ENCODE measurements around the gene INTS6. TPM values are rescaled to one million over a fixed set of nuclear protein-coding genes. Genes with fewer than 3 reads are reported as not detected.
A peak's percentile ranks its signal among the peaks of the same experiment; 100 is the strongest.

INTS6 gene
- total RNA-seq, 2 donors from 2014 or later: 94.5 to 106 TPM

DNA sequence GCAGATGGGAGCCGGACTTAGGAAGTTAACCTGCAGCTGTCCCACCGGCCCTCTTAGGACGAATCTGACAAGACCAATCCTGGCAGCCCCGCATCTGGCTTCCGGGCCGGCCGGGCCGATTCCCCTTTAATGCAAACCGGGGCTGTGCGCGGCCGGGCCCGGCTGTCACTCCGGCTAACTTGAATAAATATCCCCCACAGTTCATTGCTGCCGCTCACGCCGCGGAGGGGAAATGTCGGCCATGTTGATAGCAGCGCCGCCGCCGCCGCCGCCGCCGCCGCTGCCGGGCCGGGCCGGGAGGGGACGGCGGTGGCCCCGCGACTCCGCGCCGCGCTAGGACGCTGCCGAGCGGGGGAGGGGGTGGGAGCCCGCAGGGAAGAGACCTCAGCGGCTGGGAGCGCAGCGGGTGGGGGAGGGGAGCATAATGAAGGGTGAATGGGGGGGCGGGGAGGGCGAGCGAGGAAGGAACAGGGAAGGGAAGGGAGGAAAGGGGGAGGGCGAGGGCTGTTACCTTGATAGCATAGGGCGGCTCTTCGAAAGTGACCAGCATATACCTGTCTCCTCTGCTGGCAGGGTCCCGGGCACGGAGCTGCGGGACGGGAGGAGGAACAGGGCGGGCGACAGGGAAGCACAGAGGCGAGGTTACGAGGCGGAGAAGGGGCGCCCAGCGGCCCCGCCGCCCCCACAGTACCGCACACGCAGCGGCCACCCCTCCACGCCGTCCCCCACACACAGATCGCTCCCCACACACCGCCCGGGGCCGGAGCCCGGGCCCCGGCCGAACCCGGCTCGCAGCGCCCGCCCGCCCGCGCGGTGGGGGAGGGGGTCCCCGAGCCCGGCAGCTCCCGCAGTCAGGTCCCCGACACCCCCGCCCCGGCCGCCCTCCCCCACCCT is 1.1 kb downstream of the INTS6 start:
- peaks cover 14 to 30% of the 10 kb centered on the region in 2 donors for H3K36me3 Mint-ChIP-seq (ENCODE audit: insufficient read depth in 2 of 2)

DNA sequence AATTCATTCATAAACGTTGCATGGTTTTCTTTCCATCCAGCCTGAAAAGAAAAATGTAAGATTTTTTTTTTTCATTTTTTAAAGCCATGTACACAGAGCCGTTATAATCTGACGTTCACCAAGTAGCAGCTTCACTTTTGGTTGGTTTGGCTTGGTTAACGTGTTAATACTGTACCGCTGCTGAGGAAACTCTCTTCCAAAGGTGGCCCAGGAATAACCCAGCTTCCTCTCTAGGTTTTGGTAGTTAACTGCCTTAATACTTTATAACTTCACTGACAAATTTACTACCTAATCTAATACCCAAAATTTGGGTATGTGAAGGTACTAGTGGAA is 1.7 kb downstream of the INTS6 start:
- no peak for ATAC-seq (replicated peaks in 1 of 2)
- peak overlapping the region; percentile 97 for H3K27ac Mint-ChIP-seq
- peaks cover 46% of the 10 kb centered on the region for H3K4me1 Mint-ChIP-seq (ENCODE audit: low read depth)
- no peaks in the 10 kb centered on the region for H3K27me3 Mint-ChIP-seq (ENCODE audit: low read depth)
- peaks cover 0 to 3% of the 10 kb centered on the region in 2 donors for H3K9me3 Mint-ChIP-seq
- peaks cover 14 to 31% of the 10 kb centered on the region in 2 donors for H3K36me3 Mint-ChIP-seq (ENCODE audit: insufficient read depth in 2 of 2)
- H3K4me3 Mint-ChIP-seq: peak overlapping the region; percentile 90 to 91
- DNase-seq: no peak

More for the DNA sequence above, 1.1 kb downstream of the INTS6 start:
- Mint-ChIP-seq H3K27ac (peak overlapping the region; percentile 97), H3K4me3 (peak overlapping the region; percentile 90 to 91), H3K9me3 (peaks cover 0 to 3% of the 10 kb centered on the region in 2 donors), H3K4me1 (ENCODE audit: low read depth) (peaks cover 46% of the 10 kb centered on the region), H3K27me3 (ENCODE audit: low read depth) (no peaks in the 10 kb centered on the region)
- peak; percentile 68 to 83 for DNase-seq
- ATAC-seq (replicated peaks in 1 of 2): peak; percentile 4 to 6

- ATAC-seq (replicated peaks in 1 of 2) (no peak), DNase-seq (no peak)
- Mint-ChIP-seq H3K27ac (peak overlapping the region; percentile 97), H3K9me3 (no peaks in the 10 kb centered on the region), H3K4me1 (ENCODE audit: low read depth) (peaks cover 27% of the 10 kb centered on the region), H3K4me3 (peak overlapping the region in 1 of 2 donors; percentile 90), H3K27me3 (ENCODE audit: low read depth) (no peaks in the 10 kb centered on the region), H3K36me3 (ENCODE audit: insufficient read depth in 2 of 2) (peaks cover 9 to 17% of the 10 kb centered on the region in 2 donors)
Observed at GRCh38 chr13:51449018-51449417, 3.8 kb downstream of the INTS6 start.

- no peak for DNase-seq
- Mint-ChIP-seq H3K36me3 (ENCODE audit: insufficient read depth in 2 of 2) (peaks cover 4 to 12% of the 10 kb centered on the region in 2 donors), H3K27me3 (ENCODE audit: low read depth) (no peaks in the 10 kb centered on the region), H3K9me3 (no peaks in the 10 kb centered on the region), H3K27ac (no peak overlapping the region), H3K4me3 (no peak overlapping the region), H3K4me1 (ENCODE audit: low read depth) (peaks cover 14% of the 10 kb centered on the region)
- no peak for ATAC-seq (replicated peaks in 1 of 2)
Observed at GRCh38 chr13:51444922-51445321, 7.9 kb downstream of the INTS6 start.

DNA sequence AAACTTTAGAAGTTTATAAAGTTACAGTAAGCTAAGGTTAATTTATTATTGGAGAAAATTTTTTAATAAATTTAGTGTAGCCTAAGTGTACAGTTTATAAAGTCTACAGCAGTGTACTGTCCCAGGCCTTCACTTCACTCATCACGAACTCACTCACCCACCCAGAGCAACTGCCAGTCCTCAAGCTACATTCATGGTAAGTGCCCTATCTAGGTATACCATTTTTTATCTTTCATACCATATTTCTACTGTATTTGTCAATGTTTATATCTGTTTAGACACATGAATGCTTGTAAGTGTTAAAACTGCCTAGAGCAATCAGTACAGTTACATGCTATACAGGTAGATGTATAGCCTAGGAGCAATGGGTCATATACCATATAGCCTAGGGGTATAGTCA is 12.5 kb downstream of the INTS6 start:
- H3K4me3 Mint-ChIP-seq: no peak overlapping the region
- no peak for DNase-seq
- no peaks in the 10 kb centered on the region for H3K4me1 Mint-ChIP-seq (ENCODE audit: low read depth)
- H3K36me3 Mint-ChIP-seq (ENCODE audit: insufficient read depth in 2 of 2): peaks cover 2 to 5% of the 10 kb centered on the region in 2 donors
- no peak overlapping the region for H3K27ac Mint-ChIP-seq
- peak in 1 of 2 donors; percentile 41 for ATAC-seq (replicated peaks in 1 of 2)
- H3K9me3 Mint-ChIP-seq: no peaks in the 10 kb centered on the region
- no peaks in the 10 kb centered on the region for H3K27me3 Mint-ChIP-seq (ENCODE audit: low read depth)

GRCh38 chr13:51437550-51438127 is 15.2 kb downstream of the INTS6 start:
- Mint-ChIP-seq H3K36me3 (ENCODE audit: insufficient read depth in 2 of 2) (peaks cover 2% of the 10 kb centered on the region in 2 donors), H3K4me3 (no peak overlapping the region), H3K9me3 (no peaks in the 10 kb centered on the region), H3K27me3 (ENCODE audit: low read depth) (no peaks in the 10 kb centered on the region), H3K4me1 (ENCODE audit: low read depth) (peaks cover 4% of the 10 kb centered on the region), H3K27ac (no peak overlapping the region)
- no peak for DNase-seq
- ATAC-seq (replicated peaks in 1 of 2): no peak

- DNase-seq (no peak), ATAC-seq (replicated peaks in 1 of 2) (no peak)
- peaks cover 10% of the 10 kb centered on the region for H3K4me1 Mint-ChIP-seq (ENCODE audit: low read depth)
- no peak overlapping the region for H3K27ac Mint-ChIP-seq
- H3K27me3 Mint-ChIP-seq (ENCODE audit: low read depth): no peaks in the 10 kb centered on the region
- no peaks in the 10 kb centered on the region for H3K9me3 Mint-ChIP-seq
- peaks cover 0 to 9% of the 10 kb centered on the region in 2 donors for H3K36me3 Mint-ChIP-seq (ENCODE audit: insufficient read depth in 2 of 2)
- no peak overlapping the region for H3K4me3 Mint-ChIP-seq
Observed at GRCh38 chr13:51435002-51435578, 17.7 kb downstream of the INTS6 start.

DNA sequence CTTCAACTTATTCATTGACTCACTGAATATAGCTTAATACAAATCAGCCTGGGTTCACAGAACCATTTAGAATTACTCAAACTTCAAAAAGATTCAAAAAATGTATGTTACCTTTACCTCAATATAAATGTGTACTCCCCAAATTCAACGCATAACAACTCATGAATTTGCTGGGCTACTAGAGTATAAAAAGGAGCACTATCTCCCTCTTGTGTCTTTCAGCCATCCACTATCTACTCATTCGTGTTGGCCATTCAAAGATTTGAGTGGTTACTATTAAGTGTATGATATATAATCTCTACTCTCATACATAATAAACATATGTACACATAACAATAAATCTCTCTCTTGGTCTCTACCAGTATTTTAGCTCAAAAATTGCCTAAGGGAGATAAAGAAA is 20.3 kb downstream of the INTS6 start:
- H3K27ac Mint-ChIP-seq: no peak overlapping the region
- no peak for ATAC-seq (replicated peaks in 1 of 2)
- peaks cover 25% of the 10 kb centered on the region for H3K4me1 Mint-ChIP-seq (ENCODE audit: low read depth)
- peaks cover 0 to 17% of the 10 kb centered on the region in 2 donors for H3K36me3 Mint-ChIP-seq (ENCODE audit: insufficient read depth in 2 of 2)
- DNase-seq: no peak
- no peaks in the 10 kb centered on the region for H3K27me3 Mint-ChIP-seq (ENCODE audit: low read depth)
- H3K9me3 Mint-ChIP-seq: no peaks in the 10 kb centered on the region
- no peak overlapping the region for H3K4me3 Mint-ChIP-seq

DNA sequence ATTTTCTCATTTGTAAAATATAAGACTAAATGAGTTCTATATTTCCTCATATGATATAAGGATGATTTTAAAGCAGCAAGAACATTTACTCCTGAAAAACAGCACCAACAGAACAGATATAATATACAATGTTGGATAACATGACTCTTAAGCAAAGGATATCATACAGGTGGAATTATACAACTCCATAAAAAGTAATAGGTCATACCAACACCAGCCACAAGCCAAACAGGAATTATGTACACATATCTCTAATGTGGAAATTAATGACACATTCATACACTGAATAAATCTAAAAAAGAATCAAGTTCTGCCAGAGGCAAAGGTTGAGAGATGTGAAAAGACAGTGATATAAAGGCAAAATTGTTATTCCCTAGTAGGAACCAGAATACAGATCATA is 25.9 kb downstream of the INTS6 start:
- ATAC-seq (replicated peaks in 1 of 2) (no peak), DNase-seq (no peak)
- Mint-ChIP-seq H3K27me3 (ENCODE audit: low read depth) (no peaks in the 10 kb centered on the region), H3K4me1 (ENCODE audit: low read depth) (peaks cover 64% of the 10 kb centered on the region), H3K9me3 (no peaks in the 10 kb centered on the region), H3K27ac (no peak overlapping the region), H3K36me3 (ENCODE audit: insufficient read depth in 2 of 2) (peaks cover 3 to 18% of the 10 kb centered on the region in 2 donors), H3K4me3 (no peak overlapping the region)

DNA sequence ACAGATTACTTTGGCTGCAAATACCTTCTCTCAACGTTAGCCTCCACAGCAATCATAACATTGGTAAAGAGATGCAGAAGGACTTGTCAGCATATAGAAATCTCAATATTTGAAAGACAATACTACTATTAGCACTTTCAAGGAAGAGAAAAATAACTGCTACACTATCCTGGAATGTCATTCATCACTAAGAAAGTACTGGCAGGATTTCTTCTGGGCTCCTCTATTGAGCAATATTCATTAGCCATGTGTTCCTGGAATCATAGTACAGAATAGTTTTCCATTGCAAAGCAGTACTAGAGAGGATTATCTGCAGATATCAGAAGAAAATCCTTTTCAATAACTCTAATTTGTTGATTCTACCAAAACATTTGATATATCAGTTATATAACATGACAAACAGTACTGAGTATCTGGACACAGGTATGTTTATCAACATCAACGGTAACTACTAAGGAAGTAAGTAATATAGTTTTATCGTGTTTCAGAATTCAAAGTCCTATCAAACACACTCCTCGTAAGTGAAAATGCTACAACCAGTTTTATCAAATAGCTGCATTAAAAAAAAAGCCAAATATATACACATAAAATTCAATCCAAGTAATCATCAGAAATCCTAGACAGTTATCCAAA is 27.3 kb downstream of the INTS6 start:
- H3K9me3 Mint-ChIP-seq: no peaks in the 10 kb centered on the region
- peaks cover 73% of the 10 kb centered on the region for H3K4me1 Mint-ChIP-seq (ENCODE audit: low read depth)
- no peak overlapping the region for H3K4me3 Mint-ChIP-seq
- no peak overlapping the region for H3K27ac Mint-ChIP-seq
- ATAC-seq (replicated peaks in 1 of 2): no peak
- H3K36me3 Mint-ChIP-seq (ENCODE audit: insufficient read depth in 2 of 2): peaks cover 6 to 17% of the 10 kb centered on the region in 2 donors
- DNase-seq: no peak
- H3K27me3 Mint-ChIP-seq (ENCODE audit: low read depth): no peaks in the 10 kb centered on the region

DNA sequence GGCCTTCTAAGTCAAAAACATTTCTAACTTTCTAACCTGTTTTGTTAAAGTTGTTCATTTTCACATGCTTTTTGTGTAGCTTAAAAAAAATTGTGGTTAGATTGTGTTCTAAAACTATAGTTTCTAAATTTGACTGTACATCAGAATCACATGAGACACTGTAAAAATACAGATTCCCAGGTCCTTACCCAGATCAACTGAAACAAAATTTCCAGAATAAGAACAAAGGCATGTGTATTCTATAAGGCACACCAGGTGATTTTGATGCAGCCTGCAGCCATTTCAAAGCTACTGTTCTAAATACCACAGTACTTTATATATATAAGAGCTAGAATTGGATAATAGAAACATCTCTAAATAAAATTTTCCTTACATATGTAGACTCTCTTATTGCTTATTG is 29.1 kb downstream of the INTS6 start:
- Mint-ChIP-seq H3K9me3 (no peaks in the 10 kb centered on the region), H3K27ac (no peak overlapping the region), H3K36me3 (ENCODE audit: insufficient read depth in 2 of 2) (peaks cover 11 to 16% of the 10 kb centered on the region in 2 donors), H3K4me1 (ENCODE audit: low read depth) (peaks cover 71% of the 10 kb centered on the region), H3K4me3 (no peak overlapping the region), H3K27me3 (ENCODE audit: low read depth) (no peaks in the 10 kb centered on the region)
- no peak for ATAC-seq (replicated peaks in 1 of 2)
- DNase-seq: no peak

DNA sequence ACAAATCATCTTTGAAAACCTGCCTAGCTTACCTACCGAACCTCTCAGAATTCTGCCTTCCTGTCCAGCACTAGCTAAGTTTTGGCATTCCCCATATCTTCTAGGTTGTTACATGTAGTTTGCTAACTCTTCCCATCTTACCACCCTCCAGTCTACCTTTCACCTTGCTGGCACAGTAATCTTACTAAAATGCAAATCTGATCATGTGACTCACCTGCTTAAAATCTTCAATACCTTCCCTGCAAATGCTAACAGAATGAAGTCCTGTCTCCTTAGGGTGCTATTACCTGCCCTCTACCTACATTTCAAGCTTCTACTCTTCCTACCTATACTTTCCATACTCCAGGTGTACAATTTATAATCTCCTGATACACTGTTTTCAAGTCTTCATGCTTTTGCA is 30.4 kb downstream of the INTS6 start:
- Mint-ChIP-seq H3K4me1 (ENCODE audit: low read depth) (peaks cover 66% of the 10 kb centered on the region), H3K9me3 (no peaks in the 10 kb centered on the region), H3K27me3 (ENCODE audit: low read depth) (no peaks in the 10 kb centered on the region), H3K27ac (no peak overlapping the region), H3K36me3 (ENCODE audit: insufficient read depth in 2 of 2) (peaks cover 14 to 16% of the 10 kb centered on the region in 2 donors), H3K4me3 (peak overlapping the region in 1 of 2 donors; percentile 5)
- DNase-seq (no peak), ATAC-seq (replicated peaks in 1 of 2) (no peak)
